PC-3 (cell line): ENCODE data around the gene CHST8.

Experiments
- CTCF ChIP-seq: fragments of 300-600 bp; sonication (generic); conservative IDR thresholded peaks from 2 replicates; pipeline ENCODE4 v1.5.1; 2017; ENCODE audit warnings: antibody characterized with exemption, low read depth, mild to moderate bottlenecking, low read length
- EZH2 ChIP-seq: fragments of 300-600 bp; sonication (generic); IDR thresholded peaks from one replicate; pipeline ENCODE4 v1.6.1; 2017; ENCODE audit warnings: antibody characterized with exemption, mild to moderate bottlenecking, low read length; ENCODE audit not compliant: unreplicated experiment
- EZH2phosphoT487 ChIP-seq: fragments of 300-600 bp; sonication (generic); IDR thresholded peaks from 2 replicates; pipeline ENCODE4 v1.6.1; 2018; ENCODE audit warnings: mild to moderate bottlenecking, antibody characterized with exemption, low read length, borderline replicate concordance

GRCh38 chr19:33693678-33694077, 71.9 kb downstream of the CHST8 start:
- no peak for TF ChIP-seq EZH2phosphoT487
- no peak for TF ChIP-seq CTCF
- no peak for TF ChIP-seq EZH2
